Activated naive CD8-positive, alpha-beta T cell (primary cell): Measurements from ENCODE around the gene FBXO21.
"Not testable (repeated sequence)": the region's sequence is repeated elsewhere in the genome, so short reads cannot be mapped to it uniquely, and the experiment has no call there.

Experiments used
- H3K27ac Mint-ChIP-seq: one replicate; pipeline ENCODE4 v1.8.0; 2021; ENCODE audit warnings: mixed read lengths
- H3K27me3 Mint-ChIP-seq: one replicate; pipeline ENCODE4 v1.8.0; 2021; ENCODE audit warnings: mixed read lengths
- H3K36me3 Mint-ChIP-seq: one replicate; pipeline ENCODE4 v1.8.0; 2021; ENCODE audit warnings: mixed read lengths
- H3K4me1 Mint-ChIP-seq: one replicate; pipeline ENCODE4 v1.8.0; 2021; ENCODE audit warnings: low read depth, mixed read lengths
- H3K4me3 Mint-ChIP-seq: one replicate; pipeline ENCODE4 v1.8.0; 2021; ENCODE audit warnings: mild to moderate bottlenecking, mixed read lengths
- H3K9me3 Mint-ChIP-seq: one replicate; pipeline ENCODE4 v1.8.0; 2021; ENCODE audit warnings: low read depth, mixed read lengths

FBXO21 gene, protein sequence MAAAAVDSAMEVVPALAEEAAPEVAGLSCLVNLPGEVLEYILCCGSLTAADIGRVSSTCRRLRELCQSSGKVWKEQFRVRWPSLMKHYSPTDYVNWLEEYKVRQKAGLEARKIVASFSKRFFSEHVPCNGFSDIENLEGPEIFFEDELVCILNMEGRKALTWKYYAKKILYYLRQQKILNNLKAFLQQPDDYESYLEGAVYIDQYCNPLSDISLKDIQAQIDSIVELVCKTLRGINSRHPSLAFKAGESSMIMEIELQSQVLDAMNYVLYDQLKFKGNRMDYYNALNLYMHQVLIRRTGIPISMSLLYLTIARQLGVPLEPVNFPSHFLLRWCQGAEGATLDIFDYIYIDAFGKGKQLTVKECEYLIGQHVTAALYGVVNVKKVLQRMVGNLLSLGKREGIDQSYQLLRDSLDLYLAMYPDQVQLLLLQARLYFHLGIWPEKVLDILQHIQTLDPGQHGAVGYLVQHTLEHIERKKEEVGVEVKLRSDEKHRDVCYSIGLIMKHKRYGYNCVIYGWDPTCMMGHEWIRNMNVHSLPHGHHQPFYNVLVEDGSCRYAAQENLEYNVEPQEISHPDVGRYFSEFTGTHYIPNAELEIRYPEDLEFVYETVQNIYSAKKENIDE

GRCh38 chr12:117190210-117190781, at the start of gene FBXO21:
TSS of gene FBXO21 (minus strand) at chr12:117190470. CDS start at chr12:117190456, 14 bp downstream.
- Mint-ChIP-seq H3K9me3 (no peaks in the 10 kb centered on the region), H3K27me3 (no peaks in the 10 kb centered on the region), H3K27ac (peak within 1 kb of the TSS; percentile 85), H3K4me3 (peak within 1 kb of the TSS; percentile 95), H3K36me3 (peaks cover 4% of the 10 kb centered on the region), H3K4me1 (peaks cover 37% of the 10 kb centered on the region)

GRCh38 chr12:117236456-117237001, 46.3 kb upstream of the FBXO21 start:
- peaks cover 17% of the 10 kb centered on the region for H3K27me3 Mint-ChIP-seq
- no peak overlapping the region for H3K4me3 Mint-ChIP-seq
- no peaks in the 10 kb centered on the region for H3K9me3 Mint-ChIP-seq
- no peaks in the 10 kb centered on the region for H3K4me1 Mint-ChIP-seq
- H3K36me3 Mint-ChIP-seq = no peaks in the 10 kb centered on the region
- no peak overlapping the region for H3K27ac Mint-ChIP-seq

DNA sequence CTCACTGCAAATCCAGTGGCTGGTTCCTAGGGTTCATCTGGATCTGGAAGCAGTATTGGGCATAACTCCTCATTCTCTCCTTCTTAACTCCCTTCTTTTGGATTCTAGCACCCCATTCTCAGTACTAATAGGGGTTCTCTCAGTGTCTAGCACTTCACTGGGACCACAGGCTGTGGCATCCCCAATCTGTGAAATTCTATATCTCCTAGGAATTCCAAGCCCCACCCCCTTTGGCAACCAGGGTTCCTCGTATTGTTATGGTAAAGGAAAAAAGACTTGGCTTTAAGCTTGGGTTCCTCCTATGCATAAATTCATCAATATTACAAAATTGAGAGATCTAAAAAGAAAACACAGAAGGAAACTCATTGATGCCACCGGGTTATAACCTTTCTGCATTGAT, 45.0 kb upstream of the FBXO21 start:
- no peak overlapping the region for H3K4me3 Mint-ChIP-seq
- H3K27me3 Mint-ChIP-seq = peaks cover 17% of the 10 kb centered on the region
- H3K9me3 Mint-ChIP-seq = no peaks in the 10 kb centered on the region

DNA sequence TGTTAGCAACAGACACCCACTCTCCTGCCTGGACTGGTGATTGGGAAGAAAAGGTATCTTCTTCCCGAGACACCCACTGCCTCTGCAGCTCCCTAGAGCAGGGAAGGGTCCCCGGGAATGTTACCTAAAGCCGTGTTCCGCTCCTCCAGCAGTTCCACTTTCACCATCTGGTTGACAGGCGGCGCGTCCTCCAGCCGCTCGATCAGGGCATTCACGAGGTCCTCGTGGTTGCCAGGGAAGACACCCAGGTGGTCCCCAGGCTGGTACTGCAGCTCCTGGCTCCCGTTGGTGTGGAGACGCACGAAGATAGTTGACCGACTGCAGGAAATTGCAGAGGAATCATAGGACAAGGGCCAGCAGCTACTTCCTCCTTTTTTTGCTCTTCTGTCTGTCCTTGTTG, 44.2 kb upstream of the FBXO21 start:
- Mint-ChIP-seq H3K36me3 (no peaks in the 10 kb centered on the region), H3K4me3 (no peak overlapping the region), H3K4me1 (no peaks in the 10 kb centered on the region), H3K27ac (no peak overlapping the region), H3K27me3 (peaks cover 17% of the 10 kb centered on the region), H3K9me3 (no peaks in the 10 kb centered on the region)

More for the DNA sequence above, 45.0 kb upstream of the FBXO21 start:
- no peaks in the 10 kb centered on the region for H3K36me3 Mint-ChIP-seq
- no peak overlapping the region for H3K27ac Mint-ChIP-seq
- H3K4me1 Mint-ChIP-seq = no peaks in the 10 kb centered on the region

DNA sequence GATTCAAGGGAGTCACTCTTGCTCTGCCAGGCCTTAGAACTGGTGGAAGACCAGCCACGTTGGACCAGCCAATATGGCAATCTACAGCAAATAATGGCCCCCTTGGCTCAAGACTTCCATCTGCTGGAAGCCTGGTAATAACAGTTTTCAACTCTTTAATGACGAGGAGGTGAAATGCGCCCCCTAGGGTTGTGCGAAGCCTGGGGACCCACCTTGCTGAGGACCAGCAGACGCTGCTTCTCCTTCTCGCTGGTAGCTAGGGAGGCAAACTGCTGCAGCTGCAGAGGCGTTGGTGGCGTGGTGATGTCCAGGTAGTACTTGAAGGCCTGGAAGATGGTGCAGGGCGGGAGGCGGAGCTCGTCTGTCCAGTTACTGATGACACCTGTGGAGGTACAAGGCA, 41.5 kb upstream of the FBXO21 start:
- Mint-ChIP-seq H3K4me3 (no peak overlapping the region), H3K4me1 (no peaks in the 10 kb centered on the region), H3K9me3 (no peaks in the 10 kb centered on the region), H3K27ac (no peak overlapping the region), H3K36me3 (no peaks in the 10 kb centered on the region), H3K27me3 (peaks cover 21% of the 10 kb centered on the region)

GRCh38 chr12:117228239-117228638, 38.0 kb upstream of the FBXO21 start:
- Mint-ChIP-seq H3K27ac (no peak overlapping the region), H3K36me3 (no peaks in the 10 kb centered on the region), H3K27me3 (peaks cover 12% of the 10 kb centered on the region), H3K4me3 (no peak overlapping the region), H3K4me1 (no peaks in the 10 kb centered on the region), H3K9me3 (no peaks in the 10 kb centered on the region)

DNA sequence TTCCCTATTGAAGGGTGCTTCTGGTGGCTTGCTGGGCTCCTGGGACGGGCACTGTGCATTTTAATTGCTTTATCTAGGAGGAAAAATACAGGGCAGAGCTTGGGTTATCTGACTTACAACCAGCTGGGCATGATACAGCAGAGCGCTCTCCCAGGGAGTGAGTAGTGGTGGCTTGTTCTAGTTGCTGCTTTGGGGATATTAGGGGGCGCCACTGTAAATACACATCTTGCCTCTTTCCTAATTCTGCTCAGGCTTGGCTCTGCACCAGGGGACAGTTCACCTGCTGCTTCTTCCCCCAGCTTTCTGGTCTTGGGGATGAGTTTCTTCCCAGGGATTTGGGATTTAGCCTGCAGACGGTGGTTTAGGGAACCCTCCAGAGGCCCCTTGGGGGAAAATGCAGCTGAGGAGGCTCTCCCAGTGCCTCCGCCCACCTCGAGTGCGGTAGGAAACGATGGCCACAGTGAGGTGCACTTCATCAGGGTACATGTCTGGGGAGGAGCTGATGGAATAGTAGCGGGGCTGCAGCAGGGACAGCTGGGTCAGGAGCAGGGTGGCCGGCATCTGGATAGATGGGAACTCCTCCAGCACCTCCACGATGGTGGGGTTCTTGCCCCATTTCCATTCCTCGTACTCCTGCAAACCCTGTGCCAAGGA, 36.9 kb upstream of the FBXO21 start:
- H3K4me3 Mint-ChIP-seq = no peak overlapping the region
- no peaks in the 10 kb centered on the region for H3K36me3 Mint-ChIP-seq
- no peaks in the 10 kb centered on the region for H3K9me3 Mint-ChIP-seq
- H3K27ac Mint-ChIP-seq = no peak overlapping the region
- no peaks in the 10 kb centered on the region for H3K4me1 Mint-ChIP-seq
- H3K27me3 Mint-ChIP-seq = peaks cover 8% of the 10 kb centered on the region

DNA sequence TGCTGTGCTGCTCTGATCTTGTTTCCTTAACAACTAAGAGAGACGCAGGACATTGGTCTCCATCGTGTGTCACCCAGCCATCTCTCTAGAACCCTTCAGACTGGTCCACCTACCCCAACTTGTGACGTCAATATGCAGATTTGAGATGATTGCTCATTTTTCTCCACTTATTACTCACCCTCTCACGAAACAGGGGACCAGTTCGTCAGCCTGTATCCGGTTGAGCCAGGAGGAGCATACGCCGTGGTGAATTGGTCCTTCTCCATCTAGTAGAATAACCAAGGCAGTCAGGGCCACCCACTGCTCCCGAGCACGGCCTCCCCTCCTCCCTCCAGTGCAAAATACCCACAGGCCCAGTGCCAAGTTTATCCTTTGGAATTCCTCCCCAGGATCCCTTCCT, 36.2 kb upstream of the FBXO21 start:
- no peak overlapping the region for H3K4me3 Mint-ChIP-seq
- no peak overlapping the region for H3K27ac Mint-ChIP-seq

DNA sequence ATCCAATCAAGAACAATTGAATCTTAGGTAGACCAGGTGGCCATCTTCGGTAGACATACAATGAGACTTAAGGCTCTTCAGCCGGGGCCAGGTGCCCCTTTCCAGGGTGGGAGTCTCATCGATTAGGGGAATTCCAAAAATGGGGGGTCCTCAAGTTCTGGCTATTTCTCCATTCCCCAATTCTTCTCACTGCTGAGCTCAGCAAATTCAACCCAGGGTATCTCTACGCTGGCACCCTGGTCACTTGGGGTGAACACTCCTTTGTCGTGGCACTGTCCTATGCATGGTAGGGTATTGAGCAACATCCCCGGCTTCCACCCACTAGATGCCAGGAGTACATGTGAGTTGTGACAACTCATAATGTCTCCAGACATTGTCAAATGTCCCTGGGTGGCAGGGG, 34.9 kb upstream of the FBXO21 start:
- Mint-ChIP-seq H3K4me3 (no peak overlapping the region), H3K36me3 (no peaks in the 10 kb centered on the region), H3K27ac (no peak overlapping the region), H3K27me3 (peaks cover 6% of the 10 kb centered on the region), H3K9me3 (no peaks in the 10 kb centered on the region), H3K4me1 (no peaks in the 10 kb centered on the region)

More for the DNA sequence above, 36.2 kb upstream of the FBXO21 start:
- H3K36me3 Mint-ChIP-seq = no peaks in the 10 kb centered on the region
- no peaks in the 10 kb centered on the region for H3K9me3 Mint-ChIP-seq
- peaks cover 4% of the 10 kb centered on the region for H3K27me3 Mint-ChIP-seq
- H3K4me1 Mint-ChIP-seq = no peaks in the 10 kb centered on the region

GRCh38 chr12:117220947-117221346, 30.7 kb upstream of the FBXO21 start:
- not testable (repeated sequence) for H3K4me1 Mint-ChIP-seq, H3K9me3 Mint-ChIP-seq, H3K27me3 Mint-ChIP-seq, H3K27ac Mint-ChIP-seq, H3K4me3 Mint-ChIP-seq, H3K36me3 Mint-ChIP-seq

DNA sequence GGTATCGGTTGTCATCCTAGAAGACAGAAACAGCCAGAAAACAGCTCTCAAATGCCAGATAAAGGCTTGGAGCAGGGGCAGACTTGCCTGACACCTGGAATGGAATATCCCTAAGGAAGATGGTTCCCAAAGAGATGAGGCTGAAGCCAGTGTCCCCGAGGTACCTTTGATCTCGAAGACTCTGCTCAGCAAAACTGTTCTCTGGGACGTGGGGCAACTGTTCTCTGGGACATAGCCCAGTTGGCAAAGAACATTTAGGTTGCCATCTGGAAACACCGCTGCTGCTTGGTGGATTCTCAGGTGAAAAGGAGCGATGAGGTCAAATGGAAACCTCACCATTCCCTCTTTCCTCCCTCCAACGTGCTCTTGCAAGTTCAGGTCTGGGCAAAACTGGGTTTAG, 27.9 kb upstream of the FBXO21 start:
- Mint-ChIP-seq H3K4me3 (no peak overlapping the region), H3K4me1 (no peaks in the 10 kb centered on the region), H3K27ac (no peak overlapping the region), H3K9me3 (no peaks in the 10 kb centered on the region), H3K36me3 (no peaks in the 10 kb centered on the region), H3K27me3 (peaks cover 4% of the 10 kb centered on the region)

DNA sequence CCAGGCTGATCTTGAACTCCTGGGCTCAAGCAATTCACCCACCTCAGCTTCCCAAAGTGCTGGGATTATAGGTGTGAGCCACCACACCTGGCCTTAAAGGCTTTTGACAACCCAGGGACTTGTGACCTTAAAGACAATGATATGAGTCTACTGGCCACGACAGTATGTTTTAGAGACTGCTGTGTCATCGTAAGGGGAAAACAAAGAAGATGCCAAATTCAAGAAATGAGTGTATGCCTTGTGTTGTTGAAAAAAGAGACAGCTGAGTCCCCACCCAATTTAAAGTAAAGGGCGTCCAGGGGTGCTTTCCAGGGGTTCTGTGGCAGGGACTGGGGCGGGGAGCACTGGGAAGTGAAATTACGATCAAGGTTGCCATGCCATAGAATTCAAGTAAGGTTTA, 26.4 kb upstream of the FBXO21 start:
- no peak overlapping the region for H3K4me3 Mint-ChIP-seq
- H3K27ac Mint-ChIP-seq = no peak overlapping the region
- no peaks in the 10 kb centered on the region for H3K36me3 Mint-ChIP-seq
- no peaks in the 10 kb centered on the region for H3K4me1 Mint-ChIP-seq
- H3K9me3 Mint-ChIP-seq = no peaks in the 10 kb centered on the region
- peaks cover 4% of the 10 kb centered on the region for H3K27me3 Mint-ChIP-seq

GRCh38 chr12:117214797-117215196, 24.5 kb upstream of the FBXO21 start:
- H3K9me3 Mint-ChIP-seq = no peaks in the 10 kb centered on the region
- no peak overlapping the region for H3K27ac Mint-ChIP-seq
- no peak overlapping the region for H3K4me3 Mint-ChIP-seq
- H3K36me3 Mint-ChIP-seq = no peaks in the 10 kb centered on the region
- no peaks in the 10 kb centered on the region for H3K4me1 Mint-ChIP-seq
- H3K27me3 Mint-ChIP-seq = no peaks in the 10 kb centered on the region

DNA sequence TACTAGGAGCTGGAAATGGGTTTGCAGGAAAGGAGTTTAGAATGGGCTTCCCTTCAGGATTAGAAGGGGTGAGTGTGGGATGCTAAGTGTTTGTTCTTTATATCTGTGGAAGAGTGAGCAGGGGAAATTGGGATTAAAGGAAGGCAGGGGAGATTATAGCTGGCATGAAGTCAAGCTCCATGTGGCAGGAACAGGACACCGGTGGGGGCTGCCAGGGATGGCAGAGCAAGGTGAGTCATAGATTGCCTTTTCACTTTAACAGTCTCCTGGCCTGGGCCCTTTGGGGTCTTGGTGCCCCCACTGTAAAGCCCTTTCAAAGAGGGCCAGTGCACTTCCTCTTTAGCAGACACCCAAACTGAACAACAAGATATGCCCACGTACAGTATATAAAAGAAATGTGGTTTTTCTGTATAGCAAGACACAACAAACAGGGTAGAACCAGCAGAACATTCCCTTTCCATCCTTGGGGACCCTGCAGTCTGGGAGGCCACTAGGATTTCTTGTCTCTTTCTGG, 23.1 kb upstream of the FBXO21 start:
- H3K9me3 Mint-ChIP-seq = no peaks in the 10 kb centered on the region
- H3K27me3 Mint-ChIP-seq = no peaks in the 10 kb centered on the region
- no peak overlapping the region for H3K27ac Mint-ChIP-seq
- H3K36me3 Mint-ChIP-seq = no peaks in the 10 kb centered on the region
- no peaks in the 10 kb centered on the region for H3K4me1 Mint-ChIP-seq
- no peak overlapping the region for H3K4me3 Mint-ChIP-seq
